HG03095 (cell line): Measurements from ENCODE around the gene AMIGO3.

ENCODE experiments used
- ATAC-seq: cut with Tn5 transposase; IDR thresholded peaks from one replicate; pipeline ENCODE4 v1.9.1; 2021; ENCODE audit warnings: moderate library complexity; ENCODE audit not compliant: unreplicated experiment

The AMIGO3 gene

DNA sequence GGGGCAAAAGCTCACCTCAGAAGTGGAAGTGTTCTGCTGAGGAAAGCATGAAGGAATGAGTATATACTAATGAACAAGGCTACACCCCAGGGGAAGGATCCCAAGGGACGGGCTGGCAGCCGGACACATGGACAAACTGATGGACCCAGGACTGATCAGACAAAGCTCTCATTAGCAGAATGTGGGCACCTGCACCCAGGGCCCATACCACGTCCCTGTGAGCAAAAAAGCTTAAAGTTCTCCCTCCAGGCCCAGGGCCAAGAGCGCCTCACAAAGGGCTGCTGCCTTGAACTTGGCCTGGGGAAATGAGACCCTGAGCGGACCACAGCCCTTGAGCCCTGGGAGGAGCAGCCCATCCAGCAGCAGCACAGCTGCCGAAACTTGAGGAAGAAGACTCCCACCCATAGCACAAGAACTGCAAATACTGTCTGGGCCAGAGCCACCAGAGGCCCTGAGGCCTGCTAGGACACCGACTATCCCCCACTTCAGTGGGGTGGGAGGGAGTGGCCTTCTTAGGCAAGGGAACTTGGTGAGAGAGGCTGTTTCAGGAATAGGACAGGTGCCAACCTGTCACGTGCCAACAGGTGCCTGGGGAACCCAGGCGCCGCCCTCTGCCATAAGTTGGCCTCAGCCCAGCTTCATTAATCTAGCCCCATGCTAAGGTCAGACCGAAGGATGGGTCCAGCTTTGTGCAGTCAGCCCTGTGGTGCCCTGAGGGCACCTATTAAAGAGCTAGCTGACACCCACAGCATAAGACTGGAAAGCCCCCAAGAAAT lies 6.6 kb upstream of the AMIGO3 start:
- no peak for ATAC-seq

DNA sequence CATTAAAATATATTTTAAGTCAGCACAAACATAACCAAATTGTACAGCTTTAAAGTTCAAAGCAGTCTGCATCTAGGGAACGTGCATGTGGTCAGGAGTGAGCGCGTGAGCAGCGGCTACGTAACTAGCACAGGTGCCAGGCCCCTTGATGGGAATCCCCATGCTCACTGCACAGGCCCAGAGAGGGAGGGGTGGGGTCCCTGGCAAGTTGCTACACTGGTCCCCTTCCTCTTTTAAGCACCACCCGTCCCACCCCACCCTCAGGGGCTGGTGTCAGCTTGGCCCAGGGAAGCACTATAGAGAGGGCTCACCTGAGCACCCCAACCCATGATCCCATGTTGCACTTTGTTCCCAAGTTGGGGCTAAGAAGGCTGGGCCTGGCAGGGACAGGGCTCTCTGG lies 5.1 kb upstream of the AMIGO3 start:
- no peak for ATAC-seq

DNA sequence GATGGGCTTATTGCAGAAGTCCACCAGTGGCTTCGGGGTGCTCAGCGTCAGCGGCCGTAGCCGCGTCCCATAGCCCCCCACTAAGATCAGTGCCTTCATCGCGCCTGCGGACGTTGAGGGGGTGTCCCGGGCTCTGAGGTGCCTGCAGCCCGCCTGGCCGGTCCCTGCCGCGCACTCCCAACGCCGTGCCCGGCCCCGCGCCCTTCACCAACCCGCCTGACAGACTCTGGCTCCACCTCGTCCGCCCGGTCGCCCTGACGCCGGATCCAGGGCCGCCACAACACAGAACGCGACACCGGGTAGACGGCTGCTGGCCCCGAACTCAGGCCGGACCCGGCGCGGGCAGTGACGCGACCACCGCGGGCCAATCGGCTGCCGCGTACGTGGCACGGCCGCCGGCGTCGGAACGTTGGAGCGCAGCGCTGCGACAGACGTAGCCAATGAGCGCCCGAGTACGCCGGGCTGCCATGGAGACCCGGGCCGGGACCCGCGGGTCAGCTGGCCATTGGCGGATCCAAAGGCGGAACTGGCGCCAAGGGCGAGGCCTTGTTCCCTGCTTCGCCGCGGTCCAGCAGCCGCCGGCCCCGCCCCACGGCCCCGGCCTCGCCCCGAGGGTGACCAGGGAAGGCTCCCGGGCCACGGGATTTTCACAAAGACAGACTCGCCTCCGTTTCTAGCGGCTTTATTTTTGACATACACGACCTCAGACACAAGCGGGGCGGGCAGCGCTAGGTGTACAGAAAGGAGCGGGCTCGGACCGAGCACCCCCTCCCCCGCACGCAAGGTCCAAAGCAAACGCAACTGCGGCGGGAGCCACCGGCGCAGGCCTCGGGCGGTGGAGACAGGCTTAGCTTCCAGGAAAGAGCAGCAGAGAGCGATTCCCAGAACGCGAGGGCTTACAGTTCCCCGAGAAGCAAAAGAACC lies 4.4 kb upstream of the AMIGO3 start, which contains the start of gene GMPPB:
Gene GMPPB, minus strand, starts transcription at position 324 of the 924 bp plus-strand sequence. Its CDS starts 225 bp downstream, at position 99.
- peak; percentile 68 for ATAC-seq

DNA sequence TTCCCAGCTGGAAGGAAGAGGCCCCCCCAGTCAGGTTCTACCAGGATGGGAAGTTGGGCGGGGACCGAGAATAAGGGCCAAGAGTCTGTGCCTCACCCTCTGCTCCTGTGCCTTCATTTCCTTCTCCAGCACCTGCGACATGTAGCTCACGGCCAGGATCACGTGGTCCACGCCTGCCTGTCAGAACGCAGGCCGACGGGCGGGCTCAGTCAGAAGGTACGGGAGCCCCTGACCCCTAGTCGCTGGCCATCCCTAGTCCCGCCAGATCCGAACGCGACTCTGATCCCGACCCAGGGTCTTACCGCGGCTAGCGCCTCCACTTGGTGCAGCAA lies 3.8 kb upstream of the AMIGO3 start:
- ATAC-seq, result no peak

DNA sequence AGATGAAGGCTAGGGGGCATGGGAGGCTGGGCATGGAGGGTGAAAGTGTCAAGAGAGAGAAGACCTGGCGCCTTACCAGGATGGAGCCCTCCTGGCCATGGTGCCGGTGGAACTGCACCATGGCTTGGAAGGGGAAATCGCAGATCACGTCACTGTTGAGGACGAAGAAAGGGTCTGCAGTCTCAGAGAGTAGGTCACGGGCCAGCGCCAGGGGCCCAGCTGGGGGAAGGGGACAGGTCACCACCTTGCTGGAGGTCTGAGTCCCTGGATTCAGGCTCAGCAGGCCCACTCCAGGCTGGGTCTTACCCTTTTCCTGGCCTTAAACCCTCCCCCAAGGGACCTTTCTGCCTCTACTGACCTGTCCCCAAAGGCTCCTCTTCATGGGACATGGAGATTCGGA lies 3.4 kb upstream of the AMIGO3 start:
- ATAC-seq, result no peak

DNA sequence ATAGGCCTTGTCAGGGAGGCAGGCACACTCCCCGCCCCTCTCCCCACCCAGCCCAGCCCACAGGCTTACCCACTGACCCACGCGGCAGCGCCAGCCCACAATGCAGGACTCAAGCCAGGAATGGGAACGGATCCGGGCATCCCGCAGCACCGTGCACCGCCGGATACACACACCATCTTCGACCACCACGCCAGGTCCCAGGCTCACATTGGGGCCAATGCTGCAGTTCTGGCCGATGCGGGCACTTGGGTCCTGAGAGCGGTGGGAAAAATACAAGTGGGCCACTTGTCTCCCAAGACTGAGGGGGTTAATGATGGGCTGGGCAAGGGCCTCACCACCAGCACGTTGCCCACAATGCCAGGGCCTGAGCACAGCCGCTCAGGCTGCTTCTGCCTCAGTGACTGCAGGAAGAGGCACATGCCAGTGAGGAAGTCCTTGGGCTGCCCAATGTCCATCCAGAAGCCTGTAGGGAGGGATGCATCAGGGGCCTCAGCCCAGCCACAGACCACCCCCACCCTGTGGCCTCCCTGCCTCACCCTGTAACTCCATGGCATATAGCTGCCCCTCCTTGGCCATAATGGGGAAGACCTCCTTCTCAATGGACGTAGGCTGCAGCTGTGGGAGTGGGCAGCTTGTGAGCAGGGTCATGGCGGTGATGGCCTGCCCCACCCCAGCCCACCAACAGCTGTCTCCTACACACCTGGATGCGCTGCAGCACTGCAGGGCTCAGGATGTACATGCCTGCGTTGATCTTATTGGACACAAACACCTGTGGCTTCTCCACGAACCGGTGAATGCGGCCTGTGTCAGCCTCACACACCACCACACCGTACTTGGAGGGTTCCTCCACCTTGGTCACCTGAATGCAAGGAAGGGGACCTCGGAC lies 2.7 kb upstream of the AMIGO3 start:
- ATAC-seq, result no peak

DNA sequence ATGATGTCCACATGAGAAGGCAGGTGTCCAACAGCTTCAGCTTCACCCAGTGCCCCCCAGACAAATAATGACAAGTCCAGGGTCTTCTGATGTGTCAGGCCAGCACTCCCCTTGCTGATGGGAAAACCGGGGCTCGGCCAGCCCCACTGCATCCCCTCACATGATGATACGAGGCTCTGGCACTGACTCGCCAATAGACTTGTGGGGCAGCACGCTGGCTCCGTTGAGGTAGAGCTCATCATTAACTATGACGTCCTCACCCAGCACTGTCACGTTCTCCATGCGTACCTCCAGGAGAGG lies 2.1 kb upstream of the AMIGO3 start:
- ATAC-seq, result no peak

DNA sequence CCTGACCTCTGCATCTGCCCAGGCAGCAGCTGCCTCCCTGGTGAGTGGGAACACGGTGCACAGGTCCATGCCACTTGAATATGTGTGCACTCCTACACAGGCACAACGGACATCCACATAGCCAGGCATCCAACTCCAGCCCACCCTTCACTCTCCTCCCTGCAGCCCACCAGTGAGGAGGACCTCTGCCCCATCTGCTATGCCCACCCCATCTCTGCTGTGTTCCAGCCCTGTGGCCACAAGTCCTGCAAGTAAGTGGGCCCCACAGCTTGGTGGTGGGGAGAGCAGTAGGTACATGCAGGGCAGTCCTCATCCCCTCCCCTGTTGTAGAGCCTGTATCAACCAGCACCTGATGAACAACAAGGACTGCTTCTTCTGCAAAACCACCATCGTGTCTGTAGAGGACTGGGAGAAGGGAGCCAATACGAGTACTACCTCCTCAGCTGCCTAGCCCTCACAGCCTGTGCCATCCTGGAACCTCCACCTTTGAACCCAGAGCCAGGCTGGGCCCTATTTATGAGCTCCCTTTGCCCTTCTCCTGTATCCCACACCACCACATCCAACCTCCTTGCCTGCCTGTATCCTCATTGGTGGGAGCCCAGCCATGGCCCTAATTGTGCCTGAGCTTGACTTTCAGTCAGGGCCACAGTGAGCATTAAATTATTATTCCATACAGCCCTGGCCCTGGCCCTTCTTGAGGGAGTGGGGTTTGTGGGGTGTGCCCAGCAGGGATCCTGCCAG lies 1.5 kb upstream of the AMIGO3 start:
- no peak for ATAC-seq

DNA sequence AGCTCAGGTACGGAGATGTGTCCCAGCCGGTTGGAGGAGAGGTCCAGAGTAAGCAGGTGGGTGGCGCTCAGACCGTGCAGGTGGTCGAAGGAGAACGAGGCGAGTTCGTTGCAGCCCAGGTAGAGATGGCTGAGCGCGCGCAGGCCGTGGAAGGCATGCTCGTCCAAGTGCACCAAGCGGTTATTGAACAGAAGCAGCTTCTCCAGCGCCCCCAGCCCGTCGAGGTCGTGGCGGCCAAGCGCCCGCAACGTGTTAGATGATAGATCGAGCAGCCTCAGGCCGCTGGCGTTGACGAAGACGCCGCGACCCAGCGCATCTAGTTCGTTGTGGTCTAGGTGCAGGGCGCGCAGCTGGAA lies 648 bp downstream of the AMIGO3 start:
- ATAC-seq, result no peak

DNA sequence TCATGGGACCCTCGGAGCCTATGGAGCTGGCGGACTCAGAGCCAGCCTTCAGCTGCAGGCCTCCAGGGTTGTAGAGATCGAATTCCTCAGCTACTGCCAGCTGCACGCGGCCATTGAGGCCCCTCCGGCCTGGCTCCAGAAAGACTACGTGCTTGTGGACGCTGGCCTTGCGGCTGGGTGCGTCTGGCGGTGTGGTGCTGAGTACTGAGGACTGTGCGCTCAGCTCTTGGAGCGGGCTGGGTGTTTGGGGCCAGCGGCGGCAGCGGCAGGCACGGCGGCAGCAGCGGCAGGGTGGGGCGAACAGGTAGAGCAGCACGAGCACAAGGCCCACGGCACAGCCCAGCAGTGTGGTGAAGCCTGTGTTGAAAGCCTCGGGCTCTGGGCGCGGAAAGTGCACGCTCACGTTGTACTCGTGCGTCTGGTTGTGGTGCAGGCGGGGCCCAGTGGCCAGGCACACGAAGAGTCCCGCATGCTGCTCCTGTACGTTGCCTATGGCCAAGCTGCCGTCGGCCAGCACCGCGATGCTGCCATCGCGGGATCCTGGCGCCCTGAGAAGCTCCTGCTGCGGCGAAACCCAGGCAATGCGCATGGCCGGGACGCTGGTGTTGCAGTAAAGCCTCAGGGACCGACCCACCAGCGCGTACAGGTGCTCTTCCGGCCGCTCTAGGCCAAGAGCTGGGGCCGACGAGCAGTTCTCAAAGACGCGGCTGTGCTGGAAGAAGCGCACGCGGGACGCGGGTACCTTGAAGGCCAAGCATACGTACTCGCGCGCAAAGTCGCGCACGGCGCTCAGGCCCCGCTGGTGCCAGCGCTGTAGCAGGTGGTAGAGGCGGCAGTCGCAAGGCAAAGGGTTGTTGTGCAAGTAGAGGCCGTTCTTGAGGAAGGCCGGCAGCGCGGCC lies 1.3 kb downstream of the AMIGO3 start:
- no peak for ATAC-seq

DNA sequence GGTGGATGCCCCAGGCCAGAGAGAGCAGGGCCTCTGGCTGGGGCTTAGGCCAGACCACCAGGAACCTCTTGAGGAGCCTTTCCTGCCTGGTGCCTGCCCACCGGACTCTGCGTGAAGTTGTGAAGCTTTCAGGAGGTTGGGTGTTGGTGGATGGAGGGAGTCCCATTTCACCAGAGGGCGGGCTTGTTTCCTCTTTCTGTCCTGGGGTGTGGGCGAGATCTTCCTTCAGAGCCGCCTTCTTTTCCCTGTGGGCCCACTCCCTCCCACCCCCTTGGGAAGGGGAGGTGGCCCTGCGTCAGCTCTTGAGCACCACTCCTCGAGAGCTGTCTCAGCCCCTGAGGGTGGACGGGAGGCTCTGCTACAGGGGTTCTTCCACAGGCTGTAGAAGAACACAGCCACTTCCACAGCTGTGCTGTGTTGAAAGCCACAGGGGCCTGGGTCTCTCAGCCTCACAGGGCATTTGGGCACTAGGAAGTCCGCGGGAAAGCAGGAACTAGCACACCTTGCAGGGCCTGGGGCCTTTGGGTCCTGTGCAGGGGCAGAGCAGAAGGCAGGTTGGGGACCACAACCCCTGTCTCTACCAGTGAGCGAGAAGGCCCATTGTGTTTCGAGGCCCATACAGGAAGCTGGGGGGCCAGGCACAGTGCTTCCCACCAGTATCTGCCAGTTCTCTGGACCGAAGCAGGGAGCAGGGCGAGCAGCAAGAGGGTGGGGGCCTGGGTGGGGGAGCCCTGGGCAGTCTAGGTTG lies 2.1 kb downstream of the AMIGO3 start:
- no peak for ATAC-seq

DNA sequence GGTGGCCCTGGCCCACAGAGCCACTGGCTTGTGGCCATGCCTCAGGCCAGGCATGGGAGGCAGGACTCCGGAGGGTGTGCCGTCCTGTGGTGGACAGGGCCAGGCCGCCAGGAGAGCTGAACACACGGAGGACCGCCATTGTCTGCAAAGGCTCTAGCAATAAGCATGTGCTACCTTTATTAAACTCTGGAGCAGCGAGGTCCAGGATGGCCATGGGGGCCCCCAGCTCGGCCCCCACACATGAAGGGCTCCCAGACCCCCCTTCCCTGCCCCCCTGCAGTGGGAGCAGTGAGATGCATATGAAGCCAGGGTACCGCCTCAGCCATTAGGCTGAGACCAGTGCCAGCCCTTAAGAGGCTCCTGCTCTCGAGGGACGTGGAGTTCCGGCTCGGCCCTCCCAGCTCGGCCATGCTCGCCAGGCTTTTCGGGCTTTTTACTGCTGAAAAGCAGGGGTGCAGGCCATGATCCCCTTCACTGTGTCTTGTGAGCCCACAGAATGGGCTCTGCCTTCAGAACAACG lies 2.7 kb downstream of the AMIGO3 start:
- no peak for ATAC-seq

DNA sequence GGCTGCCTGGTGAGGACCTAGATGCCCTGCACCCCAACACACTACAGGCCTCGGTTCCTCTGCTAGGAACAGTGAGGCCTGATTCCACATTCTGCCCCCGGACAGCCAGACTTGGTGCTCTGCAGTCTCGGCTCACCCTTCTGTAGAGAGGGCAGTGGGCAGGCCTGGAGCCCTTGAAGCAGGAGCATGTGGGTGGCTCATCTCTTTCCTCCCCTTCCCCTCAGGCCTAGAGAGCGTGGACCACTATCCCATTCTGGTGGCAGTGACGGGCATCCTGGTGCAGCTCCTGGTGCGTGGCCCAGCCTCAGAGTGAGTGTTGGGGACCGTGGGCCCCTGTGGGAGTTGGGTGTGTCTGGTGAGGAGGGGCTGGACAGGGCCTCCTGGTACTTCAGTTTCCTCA lies 3.3 kb downstream of the AMIGO3 start:
- no peak for ATAC-seq

DNA sequence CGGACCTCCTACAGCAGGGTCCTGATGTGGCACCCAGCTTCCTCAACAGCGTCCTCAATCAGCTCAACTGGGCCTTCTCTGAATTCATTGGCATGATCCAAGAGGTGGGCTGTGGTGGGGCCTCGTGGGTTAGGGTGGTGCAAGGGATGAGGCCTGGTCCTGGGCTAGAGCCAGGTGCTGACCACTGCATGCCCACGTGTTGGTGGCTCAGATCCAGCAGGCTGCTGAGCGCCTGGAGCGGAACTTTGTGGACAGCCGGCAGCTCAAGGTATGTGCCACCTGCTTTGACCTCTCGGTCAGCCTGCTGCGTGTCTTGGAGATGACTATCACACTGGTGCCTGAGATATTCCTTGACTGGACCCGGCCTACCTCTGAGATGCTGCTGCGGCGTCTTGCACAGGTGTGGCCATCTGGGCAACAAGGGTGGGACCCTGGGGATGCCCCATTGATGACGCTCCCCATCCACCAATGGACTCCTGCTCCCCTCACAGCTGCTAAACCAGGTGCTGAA lies 3.8 kb downstream of the AMIGO3 start:
- ATAC-seq, result no peak

DNA sequence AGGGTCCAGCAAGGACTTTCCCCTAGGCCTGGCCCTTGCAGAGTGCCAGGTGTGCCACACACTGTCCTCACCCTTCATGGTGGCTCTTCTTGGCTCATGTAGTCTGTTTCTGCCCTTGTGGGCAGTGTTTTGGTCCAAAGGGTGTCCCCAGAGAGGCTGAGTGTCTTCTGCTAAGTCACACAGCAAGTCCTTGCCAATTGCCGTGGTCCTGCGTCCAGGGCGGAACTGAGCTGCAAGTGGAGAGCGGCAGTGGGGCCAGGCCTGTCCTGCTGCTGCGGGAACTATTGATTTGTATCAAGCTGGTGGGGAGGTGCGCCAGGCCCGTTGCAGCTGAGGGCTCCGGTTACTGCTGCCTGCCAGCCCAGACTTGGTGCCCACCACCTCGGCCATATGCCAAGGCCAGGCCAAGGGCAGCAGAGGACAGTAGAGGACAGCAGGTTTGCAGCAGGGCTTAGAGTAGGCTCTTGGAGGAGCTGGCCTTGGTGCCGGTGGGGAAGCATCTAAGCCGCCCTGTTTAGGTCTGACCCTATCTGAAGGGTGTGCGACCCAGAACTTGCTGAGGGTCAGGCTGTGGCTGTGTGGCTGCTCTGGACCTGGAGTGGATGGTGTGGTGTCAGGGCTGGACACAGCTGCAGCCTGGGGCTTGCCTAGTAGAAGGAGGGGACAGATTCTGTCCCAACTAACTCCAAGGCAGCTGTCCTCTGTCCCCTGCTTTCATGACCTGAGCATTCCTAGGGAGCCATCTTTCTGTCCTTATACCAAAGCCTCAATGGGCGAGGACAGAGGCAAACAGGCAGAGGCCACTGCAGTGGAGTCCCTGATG lies 4.5 kb downstream of the AMIGO3 start:
- no peak for ATAC-seq

DNA sequence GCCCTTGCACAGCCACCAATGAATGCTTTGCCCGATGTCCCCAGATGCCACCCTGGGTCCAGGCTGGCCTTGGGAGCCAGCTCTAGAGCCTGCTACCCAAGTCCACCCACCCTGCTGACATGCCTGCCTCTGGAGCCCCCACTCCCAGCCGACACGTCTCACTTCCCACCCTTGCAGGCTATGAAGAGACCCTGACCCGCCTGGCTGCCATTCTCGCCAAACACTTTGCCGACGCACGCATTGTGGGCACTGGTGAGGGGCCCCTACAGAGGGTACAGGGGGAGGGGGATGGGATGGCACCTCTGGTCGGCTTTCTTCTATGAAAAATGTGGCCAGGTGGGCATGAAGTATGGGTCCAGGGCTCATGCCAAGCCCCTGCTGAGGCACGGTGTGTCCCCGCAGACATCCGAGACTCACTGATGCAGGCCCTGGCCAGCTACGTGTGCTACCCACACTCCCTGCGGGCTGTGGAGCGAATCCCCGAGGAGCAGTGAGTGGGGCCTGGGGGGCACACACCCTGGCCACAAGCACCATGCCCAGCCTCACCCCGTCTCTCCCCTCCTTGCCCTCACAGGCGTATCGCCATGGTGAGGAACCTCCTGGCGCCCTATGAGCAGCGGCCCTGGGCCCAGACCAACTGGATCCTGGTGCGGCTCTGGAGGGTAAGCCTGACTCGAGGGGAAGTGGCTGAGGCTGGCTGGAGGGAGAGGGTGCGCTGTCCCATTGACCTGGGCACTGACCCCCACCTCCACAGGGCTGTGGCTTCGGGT lies 6.0 kb downstream of the AMIGO3 start:
- ATAC-seq, result no peak
